H1 (cell line): ENCODE measurements around the gene TBC1D22A. TPM values are rescaled to one million over a fixed set of nuclear protein-coding genes. Genes with fewer than 3 reads are reported as not detected.

Experiments used
- BRCA1 ChIP-seq: IDR thresholded peaks from 2 replicates; pipeline ENCODE4 v1.6.1; 2012; ENCODE audit warnings: low read depth, low read length, improper control_type of control experiment
- CHD1 ChIP-seq: IDR thresholded peaks from 2 replicates; pipeline ENCODE4 v1.6.1; 2012; ENCODE audit warnings: low read depth, low read length, improper control_type of control experiment
- EP300 ChIP-seq, 2 experiments: IDR thresholded peaks; 1 replicate in 1 of 2; 2 replicates in 1 of 2; pipeline ENCODE4 v1.6.1; 2011 to 2012; ENCODE audit warnings: low read depth in 2 of 2, low read length in 2 of 2, mild to moderate bottlenecking in 2 of 2, borderline replicate concordance in 1 of 2, inconsistent platforms in 1 of 2, moderate library complexity in 1 of 2
- HDAC2 ChIP-seq, 2 experiments: fragments of 300-600 bp in 1 of 2; sonication (generic) in 1 of 2; IDR thresholded peaks; 2 replicates each; pipeline ENCODE4 v1.6.1; 2011 to 2012; ENCODE audit warnings: low read depth in 2 of 2, low read length in 2 of 2, mild to moderate bottlenecking in 2 of 2, moderate library complexity in 2 of 2, borderline replicate concordance in 1 of 2, inconsistent platforms in 1 of 2
- KDM1A ChIP-seq: fragments of 200-600, 300-600 bp; sonication (generic); IDR thresholded peaks from 2 replicates; pipeline ENCODE4 v1.7.1; 2016; ENCODE audit warnings: mild to moderate bottlenecking, low read length, borderline replicate concordance
- PHF8 ChIP-seq: fragments of 200-600 bp; sonication (generic); conservative IDR thresholded peaks from 2 replicates; pipeline ENCODE4 v1.7.1; 2012; ENCODE audit warnings: low read depth, mild to moderate bottlenecking, inconsistent platforms, low read length, moderate library complexity
- POLR2AphosphoS5 ChIP-seq: IDR thresholded peaks from 2 replicates; pipeline ENCODE4 v1.6.1; 2011; ENCODE audit warnings: low read depth, low read length
- SIN3A ChIP-seq, 2 experiments: IDR thresholded peaks in 1 of 2; conservative IDR thresholded peaks in 1 of 2; 2 replicates each; pipeline ENCODE4 v1.6.1; 2011 to 2012; ENCODE audit warnings: low read length in 2 of 2, improper control_type of control experiment in 1 of 2, low read depth in 1 of 2, mild to moderate bottlenecking in 1 of 2
- polyA plus RNA-seq, 7 experiments: library from polyadenylated mRNA; depleted of rRNA in 3 of 7; stranded (reverse) in 5 of 7; unstranded in 2 of 7; fragments of >200 nt in 5 of 7; fragments of 200-250 nt in 2 of 7; gene quantifications; 1 replicate in 5 of 7; 2 replicates in 1 of 7; 4 replicates in 1 of 7; pipeline versions ENCODE4 v1.2.1 to v1.2.3, GENCODE V29; 2011 to 2013; ENCODE audit warnings: missing spikeins in 2 of 7, mixed read lengths in 2 of 7
- total RNA-seq: library from RNA; stranded (reverse); fragmentation: NEBNext Ultra II Directional; extraction: Animal tissue kit (Norgen Biotek cat#: 25700); gene quantifications from 2 replicates; pipeline ENCODE4 v1.2.1, GENCODE V29; 2021

Gene TBC1D22A
- total and polyA plus RNA-seq, 2 of the 8 experiments (the other 6 are each of a cell fraction or from before 2014, with no cell fraction given), result 11.9 to 18.4 TPM

- TF ChIP-seq KDM1A (no peak), BRCA1 (no peak), CHD1 (no peak), SIN3A (conservative IDR thresholded peaks at IDR 0.05 in 1 of 2, IDR thresholded peaks at IDR 0.05 in 1 of 2; ENCODE audit: low read depth in 1 of 2, low read length in 2 of 2) (no peak), HDAC2 (IDR thresholded peaks at IDR 0.05; ENCODE audit: borderline replicate concordance in 1 of 2, low read depth in 2 of 2, low read length in 2 of 2) (no peak), POLR2AphosphoS5 (no peak), EP300 (IDR thresholded peaks at IDR 0.05; ENCODE audit: borderline replicate concordance in 1 of 2, low read depth in 2 of 2, low read length in 2 of 2) (no peak), PHF8 (no peak)
Measured at GRCh38 chr22:46788441-46789172, 26.2 kb downstream of the TBC1D22A start (continued).
